ENCODE data around the gene EVI5L. TPM values are rescaled to one million over a fixed set of nuclear protein-coding genes. Genes with fewer than 3 reads are reported as not detected.

EVI5L gene
- total RNA-seq, 2 donors from 2014 or later, result 24.0 to 25.7 TPM

DNA sequence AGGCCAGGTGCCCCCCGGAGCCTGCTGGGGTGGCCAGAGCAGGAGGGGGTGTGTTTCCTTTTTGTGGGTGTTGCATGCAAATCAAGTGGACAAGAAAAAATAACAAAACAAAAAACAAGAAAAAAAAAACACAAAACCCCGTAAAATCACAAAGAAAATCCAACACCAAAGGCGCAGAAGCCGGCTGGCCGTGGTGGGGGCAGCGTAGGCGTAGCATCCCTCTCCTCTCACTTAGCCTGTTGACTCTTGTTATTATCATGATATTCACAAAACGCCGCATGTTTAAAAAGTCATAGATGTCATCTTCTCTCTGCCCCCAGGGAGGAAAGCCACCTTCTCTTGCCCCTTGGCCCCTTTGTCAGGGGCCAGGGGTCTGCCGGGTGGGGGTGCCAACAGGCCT, 83.6 kb downstream of the EVI5L start:
- TF ChIP-seq POLR2AphosphoS5 (IDR thresholded peaks at IDR 0.05) (no peak), POLR2A (IDR thresholded peaks at IDR 0.05) (no peak), CTCF (IDR thresholded peaks at IDR 0.05) (no peak)
- H3K9me3 ChIP-seq, result no peaks in the 10 kb centered on the region
- H3K4me1 ChIP-seq (replicated peaks), result no peaks in the 10 kb centered on the region
- no peak for DNase-seq (ENCODE audit: low spot score)
- 88% methylated on average over 10 of the region's 10 CpGs for WGBS
- H3K4me3 ChIP-seq, result no peak overlapping the region
- H3K27me3 ChIP-seq (replicated peaks; ENCODE audit: insufficient read depth), result no peaks in the 10 kb centered on the region
- intact Hi-C loops (cut with DNase I), result no loop called here
- H3K36me3 ChIP-seq, result peaks cover 11 to 27% of the 10 kb centered on the region in 2 donors
- H3K27ac ChIP-seq, result no peak overlapping the region

DNA sequence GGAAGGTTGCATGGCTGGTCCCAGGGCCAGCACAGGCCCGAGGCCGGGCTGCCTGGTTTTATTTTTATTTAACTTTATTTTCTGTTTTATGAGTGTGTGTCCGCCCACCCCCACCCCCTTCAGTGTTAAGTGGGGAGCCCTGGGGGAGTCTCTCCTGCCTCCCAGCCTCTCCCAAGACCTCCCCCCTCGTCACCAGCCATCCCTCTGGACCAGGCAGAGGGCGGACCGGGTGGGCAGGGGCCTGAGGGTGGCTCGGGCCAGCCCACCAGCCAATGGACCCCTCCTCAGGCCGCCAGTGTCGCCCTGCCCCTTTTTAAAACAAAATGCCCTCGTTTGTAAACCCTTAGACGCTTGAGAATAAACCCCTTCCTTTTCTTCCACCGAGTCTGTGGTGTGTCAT, 84.1 kb downstream of the EVI5L start:
- no peak for DNase-seq (ENCODE audit: low spot score)
- Histone ChIP-seq H3K27ac (no peak overlapping the region), H3K27me3 (replicated peaks; ENCODE audit: insufficient read depth) (no peaks in the 10 kb centered on the region), H3K36me3 (peaks cover 11 to 27% of the 10 kb centered on the region in 2 donors), H3K4me3 (no peak overlapping the region), H3K9me3 (no peaks in the 10 kb centered on the region), H3K4me1 (replicated peaks) (no peaks in the 10 kb centered on the region)
- 61% methylated on average over 12 of the region's 12 CpGs for WGBS
- intact Hi-C loops (cut with DNase I), result no loop called here
- no peak for TF ChIP-seq CTCF (IDR thresholded peaks at IDR 0.05)
- no peak for TF ChIP-seq POLR2AphosphoS5 (IDR thresholded peaks at IDR 0.05)
- no peak for TF ChIP-seq POLR2A (IDR thresholded peaks at IDR 0.05)

Other genes with a start within 250 kb of the EVI5L start
- 10 to 100 TPM; 40.4 to 90.9 TPM for gene CAMSAP3, start 234.4 kb upstream of the EVI5L start, total RNA-seq
- gene XAB2, start 200.7 kb upstream of the EVI5L start, total RNA-seq, result 100 to 1,000 TPM in 1 of 2 donors, 10 to 100 TPM in 1; 53.6 to 115 TPM
- gene PET100, start 200.4 kb upstream of the EVI5L start, total RNA-seq, result 10 to 100 TPM in 1 of 2 donors, 1 to 10 TPM in 1; 7.7 to 60.4 TPM
- gene PCP2, start 196.5 kb upstream of the EVI5L start, total RNA-seq, result 10 to 100 TPM in 1 of 2 donors, 1 to 10 TPM in 1; 1.8 to 10.2 TPM
- 100 to 1,000 TPM in 1 of 2 donors, 10 to 100 TPM in 1; 83.1 to 128 TPM for gene STXBP2, start 193.1 kb upstream of the EVI5L start, total RNA-seq
- gene RETN, start 161.2 kb upstream of the EVI5L start, total RNA-seq, result not detected
- under 1 TPM in 1 of 2 donors, not detected in 1; 0.28 TPM for gene MCEMP1, start 153.1 kb upstream of the EVI5L start, total RNA-seq
- gene TRAPPC5, start 149.4 kb upstream of the EVI5L start, total RNA-seq, result 100 to 1,000 TPM; 105 to 150 TPM
- gene FCER2, start 128.1 kb upstream of the EVI5L start, total RNA-seq, result 1 to 10 TPM in 1 of 2 donors, not detected in 1; 1.5 TPM
- under 1 TPM in 1 of 2 donors, not detected in 1; 0.57 TPM for gene CLEC4G, start 98.1 kb upstream of the EVI5L start, total RNA-seq
- gene CD209, start 82.7 kb upstream of the EVI5L start, total RNA-seq, result 1 to 10 TPM in 1 of 2 donors, under 1 TPM in 1; 0.97 to 1.2 TPM
- gene CLEC4M, start 67.0 kb upstream of the EVI5L start, total RNA-seq, result 10 to 100 TPM in 1 of 2 donors, not detected in 1; 11.0 TPM
- 1 to 10 TPM; 2.2 to 4.2 TPM for gene PRR36, start 44.2 kb downstream of the EVI5L start, total RNA-seq
- gene LRRC8E, start 58.3 kb downstream of the EVI5L start, total RNA-seq, result 10 to 100 TPM in 1 of 2 donors, 1 to 10 TPM in 1; 4.8 to 11.7 TPM
- 10 to 100 TPM; 21.6 to 45.2 TPM for gene MAP2K7, start 73.7 kb downstream of the EVI5L start, total RNA-seq
- 1 to 10 TPM in 1 of 2 donors, not detected in 1; 3.2 TPM for gene TGFBR3L, start 84.6 kb downstream of the EVI5L start, total RNA-seq
- gene SNAPC2, start 90.1 kb downstream of the EVI5L start, total RNA-seq, result 10 to 100 TPM; 37.4 to 95.0 TPM
- gene CTXN1, start 95.9 kb downstream of the EVI5L start, total RNA-seq, result 10 to 100 TPM in 1 of 2 donors, 1 to 10 TPM in 1; 5.0 to 37.1 TPM
- 10 to 100 TPM; 47.3 to 83.4 TPM for gene TIMM44, start 113.4 kb downstream of the EVI5L start, total RNA-seq
- gene ELAVL1, start 175.4 kb downstream of the EVI5L start, total RNA-seq, result 10 to 100 TPM; 35.6 to 76.9 TPM
- not detected for gene CCL25, start 222.5 kb downstream of the EVI5L start, total RNA-seq

All from prostate gland (tissue), 2 donors.